ENCODE results near the gene CYTH2. TPM values are rescaled to one million over a fixed set of nuclear protein-coding genes. Genes with fewer than 3 reads are reported as not detected.

CYTH2 gene
- total RNA-seq, 3 donors from 2014 or later, result 66.3 to 86.9 (median 69.3) TPM

DNA sequence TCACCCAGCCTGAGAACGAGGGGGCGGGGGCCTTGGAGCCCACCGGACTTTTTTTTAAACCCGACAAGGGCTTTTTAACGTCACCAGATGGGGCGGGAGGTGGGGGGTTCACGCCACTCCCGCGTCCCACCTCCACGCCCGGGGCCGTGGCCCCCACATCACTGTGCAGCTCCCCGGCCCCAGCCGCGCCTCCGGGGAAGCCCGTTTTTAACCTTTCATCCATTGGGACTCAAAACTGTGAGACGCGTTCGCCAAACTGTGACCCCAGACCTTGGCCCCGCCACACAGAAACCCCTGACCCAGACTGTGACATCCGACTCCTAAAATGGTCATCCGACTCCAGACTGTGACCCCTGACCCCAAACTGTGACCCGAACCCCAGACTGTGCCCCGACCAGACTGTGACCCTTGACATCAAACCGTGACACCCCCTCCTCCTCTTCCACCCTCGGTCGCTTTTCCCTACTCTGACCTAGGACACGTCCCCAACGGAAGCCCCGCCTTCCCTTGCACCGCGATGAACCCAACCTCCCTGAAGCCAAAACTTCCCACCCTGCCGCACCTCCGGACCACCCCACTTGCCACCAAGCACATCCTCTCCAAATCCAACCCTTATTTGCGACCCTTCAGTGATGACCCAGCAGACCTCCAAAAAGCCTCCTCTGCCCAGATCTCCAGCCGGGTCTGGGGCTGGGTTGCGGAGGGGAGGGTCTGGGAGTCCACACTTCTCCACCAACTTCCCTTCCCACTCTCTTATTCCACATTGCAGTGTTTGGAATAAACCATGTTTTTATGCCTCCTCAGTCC lies 24.8 kb upstream of the CYTH2 start:
- Histone ChIP-seq H3K36me3 (ENCODE audit: low read depth) (no peaks in the 10 kb centered on the region), H3K4me3 (no peak overlapping the region), H3K4me1 (ENCODE audit: low read depth) (peaks cover 17% of the 10 kb centered on the region), H3K9me3 (no peaks in the 10 kb centered on the region)
- TF ChIP-seq, protein P1, sequence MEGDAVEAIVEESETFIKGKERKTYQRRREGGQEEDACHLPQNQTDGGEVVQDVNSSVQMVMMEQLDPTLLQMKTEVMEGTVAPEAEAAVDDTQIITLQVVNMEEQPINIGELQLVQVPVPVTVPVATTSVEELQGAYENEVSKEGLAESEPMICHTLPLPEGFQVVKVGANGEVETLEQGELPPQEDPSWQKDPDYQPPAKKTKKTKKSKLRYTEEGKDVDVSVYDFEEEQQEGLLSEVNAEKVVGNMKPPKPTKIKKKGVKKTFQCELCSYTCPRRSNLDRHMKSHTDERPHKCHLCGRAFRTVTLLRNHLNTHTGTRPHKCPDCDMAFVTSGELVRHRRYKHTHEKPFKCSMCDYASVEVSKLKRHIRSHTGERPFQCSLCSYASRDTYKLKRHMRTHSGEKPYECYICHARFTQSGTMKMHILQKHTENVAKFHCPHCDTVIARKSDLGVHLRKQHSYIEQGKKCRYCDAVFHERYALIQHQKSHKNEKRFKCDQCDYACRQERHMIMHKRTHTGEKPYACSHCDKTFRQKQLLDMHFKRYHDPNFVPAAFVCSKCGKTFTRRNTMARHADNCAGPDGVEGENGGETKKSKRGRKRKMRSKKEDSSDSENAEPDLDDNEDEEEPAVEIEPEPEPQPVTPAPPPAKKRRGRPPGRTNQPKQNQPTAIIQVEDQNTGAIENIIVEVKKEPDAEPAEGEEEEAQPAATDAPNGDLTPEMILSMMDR (IDR thresholded peaks at IDR 0.05), result no peak
- DNase-seq (no peak), ATAC-seq (no peak)
- intact Hi-C loops (cut with DNase I, micrococcal nuclease), result no loop called here

DNA sequence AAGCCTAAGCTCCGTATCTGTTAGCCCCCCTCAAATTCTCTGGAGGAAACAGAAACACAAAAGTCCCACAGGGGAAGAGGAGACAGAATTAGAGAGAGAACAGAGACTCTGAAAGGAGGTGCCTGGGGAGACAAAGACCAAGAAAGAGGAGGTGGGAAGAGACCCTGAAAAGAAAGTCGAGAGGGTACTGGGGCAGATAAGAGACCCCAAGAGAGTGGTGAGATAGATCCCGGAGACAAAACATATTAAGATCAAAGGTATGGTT lies 24.3 kb upstream of the CYTH2 start:
- Histone ChIP-seq H3K9me3 (no peaks in the 10 kb centered on the region), H3K36me3 (ENCODE audit: low read depth) (no peaks in the 10 kb centered on the region), H3K4me1 (ENCODE audit: low read depth) (peaks cover 17% of the 10 kb centered on the region), H3K4me3 (peak overlapping the region; percentile 63)
- DNase-seq, result no peak
- no peak for ATAC-seq
- TF ChIP-seq, protein P1 (IDR thresholded peaks at IDR 0.05), result no peak
- intact Hi-C loops (cut with DNase I, micrococcal nuclease), result no loop called here

DNA sequence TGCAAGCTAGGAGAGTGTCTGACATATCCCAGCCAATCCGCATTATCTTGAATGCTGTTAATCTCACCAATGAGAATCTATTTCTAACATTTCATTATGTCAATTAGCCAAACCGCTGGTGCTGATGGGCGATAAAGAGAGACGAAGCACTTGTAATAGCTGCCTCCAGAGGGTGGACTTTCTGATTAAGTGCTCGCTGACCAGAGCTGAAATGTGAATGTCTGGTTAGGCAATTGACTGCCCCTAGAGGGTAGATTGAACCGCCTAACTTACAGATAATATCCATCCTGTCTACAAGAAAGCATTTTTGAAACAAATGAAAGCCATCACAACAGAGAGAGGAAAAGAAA lies 23.9 kb upstream of the CYTH2 start:
- Histone ChIP-seq H3K9me3 (no peaks in the 10 kb centered on the region), H3K36me3 (ENCODE audit: low read depth) (no peaks in the 10 kb centered on the region), H3K4me3 (peak overlapping the region; percentile 63), H3K4me1 (ENCODE audit: low read depth) (peaks cover 17% of the 10 kb centered on the region)
- no peak for DNase-seq
- TF ChIP-seq, protein P1 (IDR thresholded peaks at IDR 0.05), result no peak
- intact Hi-C loops (cut with DNase I, micrococcal nuclease), result no loop called here
- peak; percentile 28 for ATAC-seq

DNA sequence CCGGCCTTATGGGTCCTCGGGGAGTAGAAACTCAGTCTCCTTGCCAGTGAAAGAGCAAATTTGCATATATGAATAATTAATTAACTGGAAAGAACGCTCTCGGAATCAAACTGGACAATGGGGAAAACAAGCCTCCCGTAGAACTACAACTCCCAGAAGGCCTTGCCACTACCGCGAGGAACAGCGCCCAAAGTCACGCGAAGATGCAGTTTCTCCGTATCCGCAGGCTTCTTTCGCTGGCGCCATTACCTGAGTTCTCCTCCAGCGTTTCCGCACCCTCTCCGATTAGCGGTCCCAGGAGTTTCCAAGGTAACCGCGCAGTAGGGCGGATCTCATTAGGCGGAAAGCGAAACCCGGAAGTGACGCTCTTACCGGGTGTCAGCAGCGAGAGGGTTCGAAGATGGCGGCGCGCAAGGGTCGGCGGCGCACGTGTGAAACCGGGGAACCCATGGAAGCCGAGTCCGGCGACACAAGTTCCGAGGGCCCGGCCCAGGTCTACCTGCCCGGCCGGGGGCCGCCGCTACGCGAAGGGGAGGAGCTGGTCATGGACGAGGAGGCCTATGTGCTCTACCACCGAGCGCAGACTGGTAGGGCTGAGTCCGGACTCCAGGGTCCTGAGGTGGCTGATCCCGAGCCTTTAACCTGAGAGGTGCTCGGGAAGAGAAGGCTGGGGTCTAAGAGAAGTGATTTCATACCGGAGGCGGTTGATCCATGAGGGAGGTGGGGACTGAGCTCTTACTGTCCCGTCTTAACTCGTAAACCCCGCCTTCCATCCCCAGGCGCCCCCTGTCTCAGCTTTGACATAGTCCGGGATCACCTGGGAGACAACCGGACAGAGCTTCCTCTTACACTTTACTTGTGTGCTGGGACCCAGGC lies 23.3 kb upstream of the CYTH2 start, which contains the start of gene GRWD1:
GRWD1 (plus strand) TSS at position 378 of the 876 bp plus-strand sequence; CDS start at position 401, 23 bp downstream.
- H3K4me3 ChIP-seq, result peak within 1 kb of the TSS; percentile 63
- intact Hi-C loops (cut with DNase I, micrococcal nuclease), result no loop called here

DNA sequence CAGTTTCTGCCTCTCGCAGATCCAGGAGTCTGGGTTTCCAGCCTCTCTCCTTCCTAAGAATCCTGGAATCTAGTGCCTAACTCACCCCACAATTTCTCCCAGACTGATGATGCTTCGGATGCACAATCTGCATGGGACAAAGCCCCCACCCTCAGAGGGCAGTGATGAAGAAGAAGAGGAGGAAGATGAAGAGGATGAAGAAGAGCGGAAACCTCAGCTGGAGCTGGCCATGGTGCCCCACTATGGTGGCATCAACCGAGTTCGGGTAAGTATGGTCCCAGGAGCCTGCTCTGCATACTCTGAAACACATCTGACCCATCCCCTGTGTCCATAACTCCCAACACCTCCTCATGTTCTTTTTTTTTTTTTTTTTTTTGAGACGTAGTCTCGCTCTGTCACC lies 22.6 kb upstream of the CYTH2 start:
- Histone ChIP-seq H3K36me3 (ENCODE audit: low read depth) (no peaks in the 10 kb centered on the region), H3K4me3 (no peak overlapping the region), H3K4me1 (ENCODE audit: low read depth) (peaks cover 17% of the 10 kb centered on the region), H3K9me3 (no peaks in the 10 kb centered on the region)
- DNase-seq (no peak), ATAC-seq (no peak)
- intact Hi-C loops (cut with DNase I, micrococcal nuclease), result no loop called here
- TF ChIP-seq, protein P1 (IDR thresholded peaks at IDR 0.05), result no peak

More for the DNA sequence above, 23.3 kb upstream of the CYTH2 start, which contains the start of gene GRWD1:
- Histone ChIP-seq H3K4me1 (ENCODE audit: low read depth) (peaks cover 17% of the 10 kb centered on the region), H3K9me3 (no peaks in the 10 kb centered on the region), H3K36me3 (ENCODE audit: low read depth) (no peaks in the 10 kb centered on the region)
- TF ChIP-seq, protein P1 (IDR thresholded peaks at IDR 0.05), result no peak
- DNase-seq, result peak; percentile 88 to 94 (median 94)
- ATAC-seq, result peak; percentile 96
